WTC11 (cell line): ENCODE results near the gene SOD1.

ENCODE experiments used
- ARID4B ChIP-seq: sonication (generic); formaldehyde crosslinking; IDR thresholded peaks from 2 replicates; pipeline ENCODE4 v1.8.0; 2023; ENCODE audit warnings: missing genetic modification reagents, mild to moderate bottlenecking, borderline replicate concordance
- CREB1 ChIP-seq: sonication (generic); formaldehyde crosslinking; IDR thresholded peaks from 2 replicates; pipeline ENCODE4 v1.8.0; 2023; ENCODE audit warnings: mild to moderate bottlenecking, missing genetic modification reagents
- CTCF ChIP-seq: fragments of 200-600 bp; IDR thresholded peaks from 2 replicates; pipeline ENCODE4 v1.8.0; 2022; ENCODE audit warnings: antibody characterized with exemption
- E2F5 ChIP-seq: sonication (generic); formaldehyde crosslinking; IDR thresholded peaks from 2 replicates; pipeline ENCODE4 v1.8.1; 2022; ENCODE audit warnings: mild to moderate bottlenecking, moderate library complexity, missing genetic modification reagents
- MAX ChIP-seq: sonication (generic); formaldehyde crosslinking; IDR thresholded peaks from 2 replicates; pipeline ENCODE4 v1.8.0; 2022; ENCODE audit warnings: mild to moderate bottlenecking, missing genetic modification reagents
- MYBL2 ChIP-seq: sonication (generic); formaldehyde crosslinking; IDR thresholded peaks from 2 replicates; pipeline ENCODE4 v1.8.1; 2023; ENCODE audit warnings: mild to moderate bottlenecking, moderate library complexity, missing genetic modification reagents
- NR1H2 ChIP-seq: sonication (generic); formaldehyde crosslinking; IDR thresholded peaks from 2 replicates; pipeline ENCODE4 v1.9.0; 2021; ENCODE audit warnings: mild to moderate bottlenecking, moderate library complexity, missing genetic modification reagents
- NR3C1 ChIP-seq: sonication (generic); formaldehyde crosslinking; conservative IDR thresholded peaks from 2 replicates; pipeline ENCODE4 v1.8.1; 2023; ENCODE audit warnings: low read depth, mild to moderate bottlenecking, missing genetic modification reagents
- TEAD1 ChIP-seq: sonication (generic); formaldehyde crosslinking; IDR thresholded peaks from 2 replicates; pipeline ENCODE4 v1.8.0; 2022; ENCODE audit warnings: mild to moderate bottlenecking, missing genetic modification reagents
- ZNF263 ChIP-seq: sonication (generic); formaldehyde crosslinking; IDR thresholded peaks from 2 replicates; pipeline ENCODE4 v1.8.1; 2022; ENCODE audit warnings: low read depth, mild to moderate bottlenecking, moderate library complexity, missing genetic modification reagents

DNA sequence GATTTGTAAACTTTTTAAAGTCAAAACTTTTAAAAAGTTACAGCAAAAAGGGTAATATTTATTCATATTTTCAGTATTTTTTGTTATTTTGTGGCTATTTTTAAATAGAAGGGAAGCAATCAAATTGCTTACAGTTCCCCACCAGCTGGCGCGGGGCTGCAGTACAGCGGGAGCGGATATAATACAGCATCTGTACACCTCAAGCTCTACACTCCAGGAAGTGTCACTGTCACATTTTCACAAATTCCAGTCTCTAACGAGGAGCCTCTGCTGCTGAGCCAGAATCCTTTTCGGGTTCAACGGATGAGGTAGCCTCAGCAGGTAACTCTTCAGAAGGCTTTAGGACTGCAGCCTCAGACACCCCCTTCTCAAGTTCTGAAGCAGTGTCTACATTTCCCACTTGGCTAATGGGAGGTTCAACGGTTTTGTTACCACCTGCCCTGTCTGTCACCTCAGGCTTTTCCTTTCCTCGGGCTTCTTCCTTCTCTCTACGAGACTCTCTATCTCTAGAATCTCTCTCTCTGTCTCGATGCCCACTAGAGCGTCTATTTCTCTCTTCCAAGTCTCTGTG is 11.7 kb downstream of the SOD1 start:
- TF ChIP-seq CTCF (no peak), TEAD1 (no peak), NR1H2 (CRISPR knock-in tag) (no peak), NR3C1 (CRISPR knock-in tag) (no peak), E2F5 (CRISPR knock-in tag) (no peak), MYBL2 (CRISPR knock-in tag) (no peak), MAX (no peak), ZNF263 (CRISPR knock-in tag) (no peak), ARID4B (CRISPR knock-in tag) (no peak), CREB1 (CRISPR knock-in tag) (no peak)
